ENCODE measurements around the gene TMED6. TPM values are rescaled to one million over a fixed set of nuclear protein-coding genes. Genes with fewer than 3 reads are reported as not detected.

The TMED6 gene
- polyA plus RNA-seq, 3 donors: 0.29 TPM; not detected in 2

- Mint-ChIP-seq H3K4me3 (no peak overlapping the region), H3K4me1 (peaks cover 8% of the 10 kb centered on the region), H3K9me3 (no peaks in the 10 kb centered on the region), H3K27ac (no peak overlapping the region), H3K27me3 (ENCODE audit: low read depth in 3 of 3) (peaks cover 3 to 16% (median 12%) of the 10 kb centered on the region in 3 donors), H3K36me3 (peaks cover 4 to 9% of the 10 kb centered on the region in 2 donors)
- peaks cover 5% of the 10 kb centered on the region in 2 donors for H3K4me1 ChIP-seq (ENCODE audit: control insufficient read depth in 1 of 2, insufficient read depth in 2 of 2, low read length in 2 of 2)
- H3K36me3 ChIP-seq (replicated peaks in 1 of 2; ENCODE audit: control insufficient read depth in 1 of 2, insufficient read depth in 2 of 2, low read length in 2 of 2): no peaks in the 10 kb centered on the region
- H2AFZ ChIP-seq (ENCODE audit: insufficient read depth, low read depth, low read length, poor library complexity, severe bottlenecking): no peak overlapping the region
- no peak overlapping the region for H3K4me3 ChIP-seq (replicated peaks in 1 of 3; ENCODE audit: low read depth in 2 of 3, low read length in 3 of 3)
- intact Hi-C loops (cut with micrococcal nuclease): no loop called here
- H3K27ac ChIP-seq (ENCODE audit: low read depth in 1 of 2, low read length in 2 of 2): no peak overlapping the region
- DNase-seq: no peak
- no peaks in the 10 kb centered on the region for H3K9me3 ChIP-seq (replicated peaks in 1 of 2; ENCODE audit: control insufficient read depth in 1 of 2, insufficient read depth in 1 of 2, low read length in 2 of 2)
- H3K79me2 ChIP-seq (ENCODE audit: insufficient read depth, low read length): no peaks in the 10 kb centered on the region
- no CpG with 5 or more reads among the region's 1 CpG for WGBS (ENCODE audit: insufficient coverage)
- H3K4me2 ChIP-seq (replicated peaks; ENCODE audit: extremely low read depth, low read length, poor library complexity, severe bottlenecking): no peak overlapping the region
- H3K9ac ChIP-seq (ENCODE audit: insufficient read depth, low read length, poor library complexity, severe bottlenecking): no peak overlapping the region
- no peaks in the 10 kb centered on the region for H3K27me3 ChIP-seq (ENCODE audit: control insufficient read depth in 2 of 2, insufficient read depth in 2 of 2, low read length in 2 of 2)
- H4K20me1 ChIP-seq (ENCODE audit: insufficient read depth, low read length): no peaks in the 10 kb centered on the region
- no peak for TF ChIP-seq CTCF (IDR thresholded peaks at IDR 0.05)
Observed at GRCh38 chr16:69306031-69306430, 45.6 kb downstream of the TMED6 start.

- intact Hi-C loops (cut with micrococcal nuclease): no loop called here
- WGBS (ENCODE audit: insufficient coverage): 100% methylated on average over 2 of the region's 4 CpGs
Observed at GRCh38 chr16:69302301-69302700, 49.3 kb downstream of the TMED6 start.

More at GRCh38 chr16:69302301-69302700, 49.3 kb downstream of the TMED6 start:
- H3K4me2 ChIP-seq (replicated peaks; ENCODE audit: extremely low read depth, low read length, poor library complexity, severe bottlenecking): no peak overlapping the region
- H3K9me3 Mint-ChIP-seq: peaks cover 0 to 3% (median 0%) of the 10 kb centered on the region in 7 donors
- no peaks in the 10 kb centered on the region for H3K27me3 ChIP-seq (ENCODE audit: control insufficient read depth in 2 of 2, insufficient read depth in 2 of 2, low read length in 2 of 2)
- peaks cover 1 to 9% (median 7%) of the 10 kb centered on the region in 3 donors for H3K27me3 Mint-ChIP-seq (ENCODE audit: low read depth in 3 of 3)
- peak overlapping the region in 1 of 7 donors; percentile 38 for H3K27ac Mint-ChIP-seq
- no peaks in the 10 kb centered on the region for H3K9me3 ChIP-seq (replicated peaks in 1 of 2; ENCODE audit: control insufficient read depth in 1 of 2, insufficient read depth in 1 of 2, low read length in 2 of 2)
- TF ChIP-seq CTCF (IDR thresholded peaks at IDR 0.05): no peak
- H3K9ac ChIP-seq (ENCODE audit: insufficient read depth, low read length, poor library complexity, severe bottlenecking): no peak overlapping the region
- H3K4me1 ChIP-seq (ENCODE audit: control insufficient read depth in 1 of 2, insufficient read depth in 2 of 2, low read length in 2 of 2): peaks cover 28 to 32% of the 10 kb centered on the region in 2 donors
- no peak for DNase-seq
- peaks cover 31% of the 10 kb centered on the region for H3K4me1 Mint-ChIP-seq
- H3K36me3 ChIP-seq (replicated peaks in 1 of 2; ENCODE audit: control insufficient read depth in 1 of 2, insufficient read depth in 2 of 2, low read length in 2 of 2): no peaks in the 10 kb centered on the region
- H3K27ac ChIP-seq (ENCODE audit: low read depth in 1 of 2, low read length in 2 of 2): no peak overlapping the region
- no peaks in the 10 kb centered on the region for H3K79me2 ChIP-seq (ENCODE audit: insufficient read depth, low read length)
- peaks cover 10 to 12% of the 10 kb centered on the region in 2 donors for H3K36me3 Mint-ChIP-seq
- H3K4me3 Mint-ChIP-seq: no peak overlapping the region
- H3K4me3 ChIP-seq (replicated peaks in 1 of 3; ENCODE audit: low read depth in 2 of 3, low read length in 3 of 3): no peak overlapping the region
- no peaks in the 10 kb centered on the region for H4K20me1 ChIP-seq (ENCODE audit: insufficient read depth, low read length)
- H2AFZ ChIP-seq (ENCODE audit: insufficient read depth, low read depth, low read length, poor library complexity, severe bottlenecking): no peak overlapping the region
